HEK293 (cell line): ENCODE results near the gene IP6K3.

ENCODE experiments used
- EGR2 ChIP-seq: fragments of 450-650 bp; formaldehyde crosslinking; IDR thresholded peaks from 2 replicates; pipeline ENCODE4 v1.5.1; 2016; ENCODE audit warnings: low read depth, missing biosample characterization, missing genetic modification characterization
- FEZF1 ChIP-seq: fragments of 450-650 bp; formaldehyde crosslinking; IDR thresholded peaks from 2 replicates; pipeline ENCODE4 v1.5.1; 2016; ENCODE audit warnings: missing biosample characterization, missing genetic modification characterization
- GLIS1 ChIP-seq: fragments of 450-650 bp; formaldehyde crosslinking; IDR thresholded peaks from 2 replicates; pipeline ENCODE4 v1.5.1; 2016; ENCODE audit warnings: missing biosample characterization, missing genetic modification characterization
- IKZF3 ChIP-seq: fragments of 450-650 bp; IDR thresholded peaks from 2 replicates; pipeline ENCODE4 v1.5.0; 2018; ENCODE audit warnings: missing biosample characterization, mild to moderate bottlenecking, missing genetic modification characterization, moderate library complexity
- OSR2 ChIP-seq: fragments of 450-650 bp; formaldehyde crosslinking; IDR thresholded peaks from 2 replicates; pipeline ENCODE4 v1.5.1; 2016; ENCODE audit warnings: missing biosample characterization, missing genetic modification characterization
- REPIN1 ChIP-seq: fragments of 450-650 bp; formaldehyde crosslinking; IDR thresholded peaks from 2 replicates; pipeline ENCODE4 v1.5.1; 2017; ENCODE audit warnings: missing biosample characterization, missing genetic modification characterization, low read depth
- SCRT2 ChIP-seq: fragments of 450-650 bp; formaldehyde crosslinking; IDR thresholded peaks from 2 replicates; pipeline ENCODE4 v1.5.1; 2016; ENCODE audit warnings: missing biosample characterization, missing genetic modification characterization
- SP7 ChIP-seq: fragments of 450-650 bp; formaldehyde crosslinking; IDR thresholded peaks from 2 replicates; pipeline ENCODE4 v1.5.1; 2016; ENCODE audit warnings: missing biosample characterization, missing genetic modification characterization
- WT1 ChIP-seq: fragments of 450-650 bp; formaldehyde crosslinking; IDR thresholded peaks from 2 replicates; pipeline ENCODE4 v1.5.1; 2016; ENCODE audit warnings: missing biosample characterization, missing genetic modification characterization
- YY2 ChIP-seq: fragments of 450-650 bp; formaldehyde crosslinking; IDR thresholded peaks from 2 replicates; pipeline ENCODE4 v1.5.1; 2016; ENCODE audit warnings: missing biosample characterization, missing genetic modification characterization
- ZBTB8A ChIP-seq: fragments of 450-650 bp; formaldehyde crosslinking; IDR thresholded peaks from 2 replicates; pipeline ENCODE4 v1.5.1; 2016; ENCODE audit warnings: missing biosample characterization, missing genetic modification characterization
- ZFHX2 ChIP-seq: fragments of 450-650 bp; formaldehyde crosslinking; conservative IDR thresholded peaks from 2 replicates; pipeline ENCODE4 v1.5.1; 2016; ENCODE audit warnings: missing biosample characterization, missing genetic modification characterization
- ZFP69B ChIP-seq: fragments of 450-650 bp; formaldehyde crosslinking; IDR thresholded peaks from 2 replicates; pipeline ENCODE4 v1.5.1; 2016; ENCODE audit warnings: missing biosample characterization, missing genetic modification characterization
- ZNF146 ChIP-seq: fragments of 450-650 bp; formaldehyde crosslinking; IDR thresholded peaks from 2 replicates; pipeline ENCODE4 v1.5.1; 2016; ENCODE audit warnings: missing biosample characterization, missing genetic modification characterization
- ZNF2 ChIP-seq: fragments of 450-650 bp; formaldehyde crosslinking; IDR thresholded peaks from 2 replicates; pipeline ENCODE4 v1.5.1; 2016; ENCODE audit warnings: missing biosample characterization, missing genetic modification characterization
- ZNF24 ChIP-seq: fragments of 450-650 bp; formaldehyde crosslinking; IDR thresholded peaks from 2 replicates; pipeline ENCODE4 v1.5.1; 2016; ENCODE audit warnings: missing biosample characterization, missing genetic modification characterization
- ZNF302 ChIP-seq: fragments of 450-650 bp; formaldehyde crosslinking; IDR thresholded peaks from 2 replicates; pipeline ENCODE4 v1.5.1; 2016; ENCODE audit warnings: missing biosample characterization, missing genetic modification characterization, low read depth
- ZNF423 ChIP-seq: fragments of 450-650 bp; formaldehyde crosslinking; IDR thresholded peaks from 2 replicates; pipeline ENCODE4 v1.5.1; 2016; ENCODE audit warnings: missing biosample characterization, missing genetic modification characterization
- ZNF561 ChIP-seq: fragments of 450-650 bp; IDR thresholded peaks from 2 replicates; pipeline ENCODE4 v1.5.1; 2018; ENCODE audit warnings: missing biosample characterization, missing genetic modification characterization, borderline replicate concordance
- ZNF596 ChIP-seq: fragments of 450-650 bp; IDR thresholded peaks from 2 replicates; pipeline ENCODE4 v1.5.0; 2018; ENCODE audit warnings: missing biosample characterization, mild to moderate bottlenecking, missing genetic modification characterization, moderate library complexity
- ZNF610 ChIP-seq: fragments of 450-650 bp; formaldehyde crosslinking; IDR thresholded peaks from 2 replicates; pipeline ENCODE4 v1.5.1; 2016; ENCODE audit warnings: missing biosample characterization, missing genetic modification characterization, borderline replicate concordance
- ZNF843 ChIP-seq: fragments of 450-650 bp; formaldehyde crosslinking; IDR thresholded peaks from 2 replicates; pipeline ENCODE4 v1.5.1; 2016; ENCODE audit warnings: missing biosample characterization, missing genetic modification characterization
- ZSCAN30 ChIP-seq: fragments of 450-650 bp; IDR thresholded peaks from 2 replicates; pipeline ENCODE4 v1.5.1; 2018; ENCODE audit warnings: missing biosample characterization, mild to moderate bottlenecking, missing genetic modification characterization, moderate library complexity
- ZXDB ChIP-seq: fragments of 450-650 bp; formaldehyde crosslinking; IDR thresholded peaks from 2 replicates; pipeline ENCODE4 v1.5.1; 2016; ENCODE audit warnings: missing biosample characterization, missing genetic modification characterization
- TF ChIP-seq, protein P1 (sequence below): fragments of 450-650 bp; formaldehyde crosslinking; IDR thresholded peaks from 2 replicates; pipeline ENCODE4 v1.5.1; 2016; ENCODE audit warnings: missing biosample characterization, missing genetic modification characterization, low read depth
- TF ChIP-seq, protein P2 (sequence below): fragments of 450-650 bp; formaldehyde crosslinking; IDR thresholded peaks from 2 replicates; pipeline ENCODE4 v1.5.1; 2016; ENCODE audit warnings: missing biosample characterization, missing genetic modification characterization
- TF ChIP-seq, protein P3 (sequence below): fragments of 450-650 bp; formaldehyde crosslinking; IDR thresholded peaks from 2 replicates; pipeline ENCODE4 v1.5.1; 2017; ENCODE audit warnings: missing biosample characterization, missing genetic modification characterization
- TF ChIP-seq, protein P4 (sequence below): fragments of 450-650 bp; formaldehyde crosslinking; IDR thresholded peaks from 2 replicates; pipeline ENCODE4; 2016; ENCODE audit warnings: missing biosample characterization, missing genetic modification characterization
- TF ChIP-seq, protein P5 (sequence below): fragments of 450-650 bp; IDR thresholded peaks from 2 replicates; pipeline ENCODE4 v1.5.1; 2018; ENCODE audit warnings: missing biosample characterization, mild to moderate bottlenecking, missing genetic modification characterization
- TF ChIP-seq, protein P6 (sequence below): fragments of 450-650 bp; formaldehyde crosslinking; IDR thresholded peaks from 2 replicates; pipeline ENCODE4 v1.5.1; 2016; ENCODE audit warnings: missing biosample characterization, missing genetic modification characterization, low read depth
- TF ChIP-seq, protein P7 (sequence below): fragments of 450-650 bp; formaldehyde crosslinking; IDR thresholded peaks from 2 replicates; pipeline ENCODE4 v1.5.1; 2016; ENCODE audit warnings: missing biosample characterization, missing genetic modification characterization

The IP6K3 gene

DNA sequence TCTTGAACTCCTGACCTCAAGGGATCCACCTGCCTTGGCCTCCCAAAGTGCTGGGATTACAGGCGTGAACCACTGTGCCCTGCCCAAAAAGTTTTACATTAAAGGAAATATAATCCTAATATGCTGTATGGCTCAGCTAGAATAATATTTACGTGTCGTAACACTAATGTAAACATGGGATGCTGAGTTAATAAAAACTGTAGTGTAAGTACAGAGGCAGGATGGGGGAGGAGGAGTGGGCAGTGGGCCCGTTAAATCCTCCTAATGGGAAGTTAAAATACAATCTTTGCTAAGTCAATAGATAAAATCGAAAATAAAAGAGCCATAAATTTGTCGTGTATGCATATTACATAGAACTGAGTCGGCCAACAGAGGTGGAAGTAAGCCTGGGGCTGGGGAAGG lies 12.1 kb upstream of the IP6K3 start (continued):
- TF ChIP-seq, protein P1, sequence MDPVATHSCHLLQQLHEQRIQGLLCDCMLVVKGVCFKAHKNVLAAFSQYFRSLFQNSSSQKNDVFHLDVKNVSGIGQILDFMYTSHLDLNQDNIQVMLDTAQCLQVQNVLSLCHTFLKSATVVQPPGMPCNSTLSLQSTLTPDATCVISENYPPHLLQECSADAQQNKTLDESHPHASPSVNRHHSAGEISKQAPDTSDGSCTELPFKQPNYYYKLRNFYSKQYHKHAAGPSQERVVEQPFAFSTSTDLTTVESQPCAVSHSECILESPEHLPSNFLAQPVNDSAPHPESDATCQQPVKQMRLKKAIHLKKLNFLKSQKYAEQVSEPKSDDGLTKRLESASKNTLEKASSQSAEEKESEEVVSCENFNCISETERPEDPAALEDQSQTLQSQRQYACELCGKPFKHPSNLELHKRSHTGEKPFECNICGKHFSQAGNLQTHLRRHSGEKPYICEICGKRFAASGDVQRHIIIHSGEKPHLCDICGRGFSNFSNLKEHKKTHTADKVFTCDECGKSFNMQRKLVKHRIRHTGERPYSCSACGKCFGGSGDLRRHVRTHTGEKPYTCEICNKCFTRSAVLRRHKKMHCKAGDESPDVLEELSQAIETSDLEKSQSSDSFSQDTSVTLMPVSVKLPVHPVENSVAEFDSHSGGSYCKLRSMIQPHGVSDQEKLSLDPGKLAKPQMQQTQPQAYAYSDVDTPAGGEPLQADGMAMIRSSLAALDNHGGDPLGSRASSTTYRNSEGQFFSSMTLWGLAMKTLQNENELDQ = no peak
- TF ChIP-seq ZNF596 (peak; percentile 52; the same call in 1 of the 2 replicates), ZNF146 (tag by site-specific recombination) (no peak), SCRT2 (tag by site-specific recombination) (no peak), ZNF423 (tag by site-specific recombination) (0 out of 2 replicates have a peak, but pooled peaks have one; percentile 23), EGR2 (tag by site-specific recombination) (peak; percentile 91), ZFHX2 (tag by site-specific recombination) (peak; percentile 95), FEZF1 (tag by site-specific recombination) (peak; percentile 71), OSR2 (tag by site-specific recombination) (peak; percentile 96), ZNF24 (tag by site-specific recombination) (peak; percentile 47; the same call in 1 of the 2 replicates), ZNF2 (tag by site-specific recombination) (peak; percentile 51; the same call in 1 of the 2 replicates), WT1 (tag by site-specific recombination) (peak; percentile 100), ZNF610 (tag by site-specific recombination) (no peak), IKZF3 (tag by site-specific recombination) (peak; percentile 56), YY2 (no peak), ZNF302 (tag by site-specific recombination) (no peak), ZNF561 (0 out of 2 replicates have a peak, but pooled peaks have one; percentile 56), SP7 (peak; percentile 74), REPIN1 (no peak), ZBTB8A (tag by site-specific recombination) (0 out of 2 replicates have a peak, but pooled peaks have one; percentile 48), ZSCAN30 (tag by site-specific recombination) (0 out of 2 replicates have a peak, but pooled peaks have one; percentile 25), ZNF843 (tag by site-specific recombination) (peak; percentile 74), ZXDB (tag by site-specific recombination) (no peak), GLIS1 (tag by site-specific recombination) (peak; percentile 59; the same call in 1 of the 2 replicates), ZFP69B (tag by site-specific recombination) (peak; percentile 82)
- TF ChIP-seq, protein P2, sequence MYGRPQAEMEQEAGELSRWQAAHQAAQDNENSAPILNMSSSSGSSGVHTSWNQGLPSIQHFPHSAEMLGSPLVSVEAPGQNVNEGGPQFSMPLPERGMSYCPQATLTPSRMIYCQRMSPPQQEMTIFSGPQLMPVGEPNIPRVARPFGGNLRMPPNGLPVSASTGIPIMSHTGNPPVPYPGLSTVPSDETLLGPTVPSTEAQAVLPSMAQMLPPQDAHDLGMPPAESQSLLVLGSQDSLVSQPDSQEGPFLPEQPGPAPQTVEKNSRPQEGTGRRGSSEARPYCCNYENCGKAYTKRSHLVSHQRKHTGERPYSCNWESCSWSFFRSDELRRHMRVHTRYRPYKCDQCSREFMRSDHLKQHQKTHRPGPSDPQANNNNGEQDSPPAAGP (tag by site-specific recombination) = peak; percentile 98
- TF ChIP-seq, protein P3, sequence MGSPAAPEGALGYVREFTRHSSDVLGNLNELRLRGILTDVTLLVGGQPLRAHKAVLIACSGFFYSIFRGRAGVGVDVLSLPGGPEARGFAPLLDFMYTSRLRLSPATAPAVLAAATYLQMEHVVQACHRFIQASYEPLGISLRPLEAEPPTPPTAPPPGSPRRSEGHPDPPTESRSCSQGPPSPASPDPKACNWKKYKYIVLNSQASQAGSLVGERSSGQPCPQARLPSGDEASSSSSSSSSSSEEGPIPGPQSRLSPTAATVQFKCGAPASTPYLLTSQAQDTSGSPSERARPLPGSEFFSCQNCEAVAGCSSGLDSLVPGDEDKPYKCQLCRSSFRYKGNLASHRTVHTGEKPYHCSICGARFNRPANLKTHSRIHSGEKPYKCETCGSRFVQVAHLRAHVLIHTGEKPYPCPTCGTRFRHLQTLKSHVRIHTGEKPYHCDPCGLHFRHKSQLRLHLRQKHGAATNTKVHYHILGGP = no peak
- TF ChIP-seq, protein P4, sequence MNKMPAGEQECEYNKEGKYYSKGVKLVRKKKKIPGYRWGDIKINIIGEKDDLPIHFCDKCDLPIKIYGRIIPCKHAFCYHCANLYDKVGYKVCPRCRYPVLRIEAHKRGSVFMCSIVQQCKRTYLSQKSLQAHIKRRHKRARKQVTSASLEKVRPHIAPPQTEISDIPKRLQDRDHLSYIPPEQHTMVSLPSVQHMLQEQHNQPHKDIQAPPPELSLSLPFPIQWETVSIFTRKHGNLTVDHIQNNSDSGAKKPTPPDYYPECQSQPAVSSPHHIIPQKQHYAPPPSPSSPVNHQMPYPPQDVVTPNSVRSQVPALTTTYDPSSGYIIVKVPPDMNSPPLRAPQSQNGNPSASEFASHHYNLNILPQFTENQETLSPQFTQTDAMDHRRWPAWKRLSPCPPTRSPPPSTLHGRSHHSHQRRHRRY (tag by site-specific recombination) = no peak
- TF ChIP-seq, protein P5, sequence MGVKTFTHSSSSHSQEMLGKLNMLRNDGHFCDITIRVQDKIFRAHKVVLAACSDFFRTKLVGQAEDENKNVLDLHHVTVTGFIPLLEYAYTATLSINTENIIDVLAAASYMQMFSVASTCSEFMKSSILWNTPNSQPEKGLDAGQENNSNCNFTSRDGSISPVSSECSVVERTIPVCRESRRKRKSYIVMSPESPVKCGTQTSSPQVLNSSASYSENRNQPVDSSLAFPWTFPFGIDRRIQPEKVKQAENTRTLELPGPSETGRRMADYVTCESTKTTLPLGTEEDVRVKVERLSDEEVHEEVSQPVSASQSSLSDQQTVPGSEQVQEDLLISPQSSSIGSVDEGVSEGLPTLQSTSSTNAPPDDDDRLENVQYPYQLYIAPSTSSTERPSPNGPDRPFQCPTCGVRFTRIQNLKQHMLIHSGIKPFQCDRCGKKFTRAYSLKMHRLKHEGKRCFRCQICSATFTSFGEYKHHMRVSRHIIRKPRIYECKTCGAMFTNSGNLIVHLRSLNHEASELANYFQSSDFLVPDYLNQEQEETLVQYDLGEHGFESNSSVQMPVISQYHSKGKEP (tag by site-specific recombination) = peak; percentile 50; the same call in 1 of the 2 replicates
- TF ChIP-seq, protein P6, sequence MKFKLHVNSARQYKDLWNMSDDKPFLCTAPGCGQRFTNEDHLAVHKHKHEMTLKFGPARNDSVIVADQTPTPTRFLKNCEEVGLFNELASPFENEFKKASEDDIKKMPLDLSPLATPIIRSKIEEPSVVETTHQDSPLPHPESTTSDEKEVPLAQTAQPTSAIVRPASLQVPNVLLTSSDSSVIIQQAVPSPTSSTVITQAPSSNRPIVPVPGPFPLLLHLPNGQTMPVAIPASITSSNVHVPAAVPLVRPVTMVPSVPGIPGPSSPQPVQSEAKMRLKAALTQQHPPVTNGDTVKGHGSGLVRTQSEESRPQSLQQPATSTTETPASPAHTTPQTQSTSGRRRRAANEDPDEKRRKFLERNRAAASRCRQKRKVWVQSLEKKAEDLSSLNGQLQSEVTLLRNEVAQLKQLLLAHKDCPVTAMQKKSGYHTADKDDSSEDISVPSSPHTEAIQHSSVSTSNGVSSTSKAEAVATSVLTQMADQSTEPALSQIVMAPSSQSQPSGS = 0 out of 2 replicates have a peak, but pooled peaks have one; percentile 15
- TF ChIP-seq, protein P7, sequence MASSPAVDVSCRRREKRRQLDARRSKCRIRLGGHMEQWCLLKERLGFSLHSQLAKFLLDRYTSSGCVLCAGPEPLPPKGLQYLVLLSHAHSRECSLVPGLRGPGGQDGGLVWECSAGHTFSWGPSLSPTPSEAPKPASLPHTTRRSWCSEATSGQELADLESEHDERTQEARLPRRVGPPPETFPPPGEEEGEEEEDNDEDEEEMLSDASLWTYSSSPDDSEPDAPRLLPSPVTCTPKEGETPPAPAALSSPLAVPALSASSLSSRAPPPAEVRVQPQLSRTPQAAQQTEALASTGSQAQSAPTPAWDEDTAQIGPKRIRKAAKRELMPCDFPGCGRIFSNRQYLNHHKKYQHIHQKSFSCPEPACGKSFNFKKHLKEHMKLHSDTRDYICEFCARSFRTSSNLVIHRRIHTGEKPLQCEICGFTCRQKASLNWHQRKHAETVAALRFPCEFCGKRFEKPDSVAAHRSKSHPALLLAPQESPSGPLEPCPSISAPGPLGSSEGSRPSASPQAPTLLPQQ (tag by site-specific recombination) = peak; percentile 71
